Trophoblast cell (in vitro differentiated cells and primary cell): ENCODE data around the gene KIAA1614.

Experiments
- DNase-seq, 2 donors: peaks; one replicate each; pipeline ENCODE4 v3.0.0-alpha.2; 2016
- H2AFZ ChIP-seq: 2 replicates; pipeline ENCODE4 v1.6.1; 2013; ENCODE audit warnings: low read length, moderate library complexity, mild to moderate bottlenecking; ENCODE audit not compliant: insufficient read depth, poor library complexity
- H2AK5ac ChIP-seq: 2 replicates; pipeline ENCODE4 v1.6.1; 2013; ENCODE audit warnings: mild to moderate bottlenecking, low read length
- H2BK120ac ChIP-seq: 2 replicates; pipeline ENCODE4 v1.6.1; 2013; ENCODE audit warnings: low read length, mild to moderate bottlenecking, moderate library complexity; ENCODE audit not compliant: insufficient read depth, poor library complexity
- H2BK12ac ChIP-seq: 2 replicates; pipeline ENCODE4 v1.6.1; 2013; ENCODE audit warnings: mild to moderate bottlenecking, low read length, moderate library complexity
- H2BK5ac ChIP-seq: 2 replicates; pipeline ENCODE4 v1.6.1; 2013; ENCODE audit warnings: low read length, low read depth, moderate library complexity, mild to moderate bottlenecking; ENCODE audit not compliant: poor library complexity
- H3K14ac ChIP-seq: 2 replicates; pipeline ENCODE4 v1.6.1; 2013; ENCODE audit warnings: mild to moderate bottlenecking, low read length
- H3K18ac ChIP-seq: 2 replicates; pipeline ENCODE4 v1.6.1; 2013; ENCODE audit warnings: mild to moderate bottlenecking, low read length
- H3K23ac ChIP-seq: 2 replicates; pipeline ENCODE4 v1.6.1; 2013; ENCODE audit warnings: low read length
- H3K27ac ChIP-seq: 2 replicates; pipeline ENCODE4 v1.5.1; 2013; ENCODE audit warnings: low read depth, mild to moderate bottlenecking, inconsistent platforms, low read length, moderate library complexity
- H3K27me3 ChIP-seq: 2 replicates; pipeline ENCODE4 v1.6.1; 2013; ENCODE audit warnings: inconsistent platforms, mild to moderate bottlenecking, low read length, moderate library complexity; ENCODE audit not compliant: insufficient read depth
- H3K36me3 ChIP-seq, 2 experiments: 1 replicate in 1 of 2; 2 replicates in 1 of 2; pipeline ENCODE4 v1.6.1; 2013; ENCODE audit warnings: low read length in 2 of 2, mild to moderate bottlenecking in 2 of 2, moderate library complexity in 1 of 2; ENCODE audit not compliant: insufficient read depth in 2 of 2, control insufficient read depth in 1 of 2
- H3K4ac ChIP-seq: 2 replicates; pipeline ENCODE4 v1.6.1; 2013; ENCODE audit warnings: low read depth, mild to moderate bottlenecking, low read length, moderate library complexity
- H3K4me1 ChIP-seq, 2 experiments: 1 replicate in 1 of 2; 2 replicates in 1 of 2; pipeline ENCODE4 v1.6.1; 2013; ENCODE audit warnings: low read length in 2 of 2, mild to moderate bottlenecking in 2 of 2, moderate library complexity in 1 of 2; ENCODE audit not compliant: insufficient read depth in 2 of 2, control insufficient read depth in 1 of 2
- H3K4me2 ChIP-seq: 2 replicates; pipeline ENCODE4 v1.6.1; 2013; ENCODE audit warnings: inconsistent platforms, mild to moderate bottlenecking, low read length, moderate library complexity
- H3K4me3 ChIP-seq: 2 replicates; pipeline ENCODE4 v1.5.1; 2013; ENCODE audit warnings: mild to moderate bottlenecking, low read depth, low read length, inconsistent platforms
- H3K79me1 ChIP-seq: one replicate; pipeline ENCODE4 v1.6.1; 2013; ENCODE audit warnings: low read length
- H3K79me2 ChIP-seq: 2 replicates; pipeline ENCODE4 v1.6.1; 2013; ENCODE audit warnings: low read length, mild to moderate bottlenecking; ENCODE audit not compliant: control insufficient read depth, insufficient read depth, poor library complexity
- H3K9ac ChIP-seq: 2 replicates; pipeline ENCODE4 v1.6.1; 2013; ENCODE audit warnings: mild to moderate bottlenecking, low read length
- H3K9me3 ChIP-seq: 2 replicates; pipeline ENCODE4 v1.6.1; 2013; ENCODE audit warnings: low read depth, mild to moderate bottlenecking, control low read depth, inconsistent platforms, low read length; ENCODE audit not compliant: insufficient read depth
- H4K12ac ChIP-seq: 2 replicates; pipeline ENCODE4 v1.6.1; 2013; ENCODE audit warnings: low read depth, mild to moderate bottlenecking, low read length, moderate library complexity
- H4K8ac ChIP-seq: 2 replicates; pipeline ENCODE4 v1.6.1; 2013; ENCODE audit warnings: low read depth, mild to moderate bottlenecking, low read length, moderate library complexity
- H4K91ac ChIP-seq: one replicate; pipeline ENCODE4 v1.6.1; 2013; ENCODE audit warnings: low read depth, mild to moderate bottlenecking, low read length, moderate library complexity
- WGBS: extraction: QIAGEN DNeasy Blood & Tissue Kit; methylation state at CpG from one replicate; pipeline ENCODE4 v1.1.7; 2013; ENCODE audit warnings: missing lambda C conversion rate; ENCODE audit not compliant: insufficient read length, insufficient coverage; ENCODE audit errors: extremely low coverage; 5-methylcytosine and 5-hydroxymethylcytosine counted together

Gene KIAA1614

GRCh38 chr1:180971273-180971997 is 58.7 kb downstream of the KIAA1614 start:
- no CpG with 5 or more reads among the region's 8 CpGs for WGBS
- H2BK5ac ChIP-seq = no peak overlapping the region
- no peaks in the 10 kb centered on the region for H3K27me3 ChIP-seq
- peaks cover 30 to 31% of the 10 kb centered on the region in 2 experiments for H3K36me3 ChIP-seq
- no peak overlapping the region for H3K14ac ChIP-seq
- no peak overlapping the region for H4K12ac ChIP-seq
- no peak overlapping the region for H3K4ac ChIP-seq
- no peak overlapping the region for H3K23ac ChIP-seq
- no peaks in the 10 kb centered on the region for H3K4me1 ChIP-seq
- peak overlapping the region; percentile 23 for H3K18ac ChIP-seq
- no peak overlapping the region for H2AK5ac ChIP-seq
- no peak overlapping the region for H4K91ac ChIP-seq
- H4K8ac ChIP-seq = no peak overlapping the region
- no peak overlapping the region for H3K4me2 ChIP-seq
- H3K9ac ChIP-seq = no peak overlapping the region
- H3K27ac ChIP-seq = no peak overlapping the region
- no peaks in the 10 kb centered on the region for H3K79me1 ChIP-seq
- DNase-seq = no peak
- H2AFZ ChIP-seq = no peak overlapping the region
- no peak overlapping the region for H2BK12ac ChIP-seq
- no peak overlapping the region for H2BK120ac ChIP-seq
- no peak overlapping the region for H3K4me3 ChIP-seq
- H3K79me2 ChIP-seq = no peaks in the 10 kb centered on the region
- no peaks in the 10 kb centered on the region for H3K9me3 ChIP-seq

- Histone ChIP-seq H3K27ac (no peak overlapping the region), H3K18ac (no peak overlapping the region), H3K36me3 (peaks cover 31 to 36% of the 10 kb centered on the region in 2 experiments), H4K12ac (no peak overlapping the region), H3K4me2 (no peak overlapping the region), H3K23ac (peak overlapping the region; percentile 7), H2AFZ (no peak overlapping the region), H2AK5ac (no peak overlapping the region), H3K4me3 (no peak overlapping the region), H2BK5ac (no peak overlapping the region), H4K8ac (no peak overlapping the region), H3K14ac (no peak overlapping the region), H3K4me1 (no peaks in the 10 kb centered on the region), H3K9ac (no peak overlapping the region), H3K9me3 (no peaks in the 10 kb centered on the region), H3K79me1 (no peaks in the 10 kb centered on the region), H2BK12ac (no peak overlapping the region), H3K27me3 (no peaks in the 10 kb centered on the region), H3K4ac (no peak overlapping the region), H3K79me2 (no peaks in the 10 kb centered on the region), H4K91ac (no peak overlapping the region), H2BK120ac (no peak overlapping the region)
- no peak for DNase-seq
- WGBS = no CpG with 5 or more reads among the region's 4 CpGs
Measured at GRCh38 chr1:180973369-180973768, 60.7 kb downstream of the KIAA1614 start.

- Histone ChIP-seq H3K27me3 (no peaks in the 10 kb centered on the region), H3K18ac (no peak overlapping the region), H2AK5ac (no peak overlapping the region), H3K9ac (no peak overlapping the region), H2BK12ac (no peak overlapping the region), H3K79me2 (no peaks in the 10 kb centered on the region), H2AFZ (no peak overlapping the region), H4K12ac (no peak overlapping the region), H3K23ac (no peak overlapping the region), H2BK5ac (no peak overlapping the region), H3K27ac (no peak overlapping the region), H3K4ac (no peak overlapping the region), H3K14ac (no peak overlapping the region), H3K9me3 (no peaks in the 10 kb centered on the region), H3K4me3 (no peak overlapping the region), H3K36me3 (peaks cover 26 to 35% of the 10 kb centered on the region in 2 experiments), H4K8ac (no peak overlapping the region), H3K4me2 (no peak overlapping the region), H3K4me1 (no peaks in the 10 kb centered on the region), H2BK120ac (no peak overlapping the region), H4K91ac (no peak overlapping the region), H3K79me1 (no peaks in the 10 kb centered on the region)
- DNase-seq = no peak
- no CpG with 5 or more reads among the region's 4 CpGs for WGBS
Measured at GRCh38 chr1:180974236-180974635, 61.5 kb downstream of the KIAA1614 start.

- no peak for DNase-seq
Measured at GRCh38 chr1:180975551-180975950, 62.9 kb downstream of the KIAA1614 start.

More at GRCh38 chr1:180975551-180975950, 62.9 kb downstream of the KIAA1614 start:
- Histone ChIP-seq H3K36me3 (peaks cover 22 to 29% of the 10 kb centered on the region in 2 experiments), H3K9ac (no peak overlapping the region), H3K79me2 (no peaks in the 10 kb centered on the region), H2BK5ac (no peak overlapping the region), H4K8ac (no peak overlapping the region), H2BK120ac (no peak overlapping the region), H3K4me2 (no peak overlapping the region), H3K14ac (no peak overlapping the region), H3K4me1 (no peaks in the 10 kb centered on the region), H3K27me3 (no peaks in the 10 kb centered on the region), H2BK12ac (no peak overlapping the region), H2AFZ (no peak overlapping the region), H3K23ac (no peak overlapping the region), H3K9me3 (no peaks in the 10 kb centered on the region), H3K4ac (no peak overlapping the region), H3K27ac (no peak overlapping the region), H2AK5ac (no peak overlapping the region), H3K4me3 (no peak overlapping the region), H3K79me1 (no peaks in the 10 kb centered on the region), H4K12ac (no peak overlapping the region), H3K18ac (no peak overlapping the region), H4K91ac (no peak overlapping the region)
- WGBS = no CpG with 5 or more reads among the region's 4 CpGs
